ENCODE data around the gene SLAMF1.
"Not testable (repeated sequence)": the region's sequence is repeated elsewhere in the genome, so short reads cannot be mapped to it uniquely, and the experiment has no call there.

GRCh38 chr1:160692390-160692789 is 45.5 kb upstream of the SLAMF1 start:
- TF ChIP-seq CTCF (CRISPR knock-in tag; IDR thresholded peaks at IDR 0.05): peak; percentile 23; the same call in 1 of the 2 replicates
- not testable (repeated sequence) for TF ChIP-seq RFX3 (CRISPR knock-in tag; IDR thresholded peaks at IDR 0.05); ZNF556 (CRISPR knock-in tag; IDR thresholded peaks at IDR 0.05; ENCODE audit: borderline replicate concordance); ZNF549 (CRISPR knock-in tag; IDR thresholded peaks at IDR 0.05); POLR2AphosphoS5 (IDR thresholded peaks at IDR 0.05; ENCODE audit: low read depth, low read length); RORA (CRISPR knock-in tag; IDR thresholded peaks at IDR 0.05); ZNF274 (CRISPR knock-in tag; IDR thresholded peaks at IDR 0.05); PHF8 (CRISPR knock-in tag; IDR thresholded peaks at IDR 0.05); ZNF558 (CRISPR knock-in tag; IDR thresholded peaks at IDR 0.05; ENCODE audit: borderline replicate concordance); IRF1 (CRISPR knock-in tag; IDR thresholded peaks at IDR 0.05; ENCODE audit: low read depth); ZNF18 (CRISPR knock-in tag; IDR thresholded peaks at IDR 0.05; ENCODE audit: insufficient replicate concordance); POLR2A (IDR thresholded peaks at IDR 0.05; ENCODE audit: insufficient read depth in 1 of 2, low read depth in 2 of 2, low read length in 2 of 2)
